Activated T-cell treated with anti-CD3 and anti-CD28 coated beads for 4 hours (primary cell): ENCODE data around the gene MRPL14.
"Not testable (repeated sequence)": the region's sequence is repeated elsewhere in the genome, so short reads cannot be mapped to it uniquely, and the experiment has no call there.

ENCODE experiments used
- DNase-seq: peaks from one replicate; pipeline ENCODE4 v3.0.0-alpha.2; 2020

The MRPL14 gene

GRCh38 chr6:44149369-44150012 is 22.2 kb upstream of the MRPL14 start:
- DNase-seq, result no peak

- DNase-seq, result no peak
Measured at GRCh38 chr6:44148306-44148705, 21.1 kb upstream of the MRPL14 start.

GRCh38 chr6:44147256-44147655 is 20.0 kb upstream of the MRPL14 start:
- DNase-seq, result no peak

GRCh38 chr6:44146685-44147084 is 19.4 kb upstream of the MRPL14 start:
- no peak for DNase-seq

GRCh38 chr6:44145839-44146238 is 18.6 kb upstream of the MRPL14 start:
- DNase-seq, result no peak

DNA sequence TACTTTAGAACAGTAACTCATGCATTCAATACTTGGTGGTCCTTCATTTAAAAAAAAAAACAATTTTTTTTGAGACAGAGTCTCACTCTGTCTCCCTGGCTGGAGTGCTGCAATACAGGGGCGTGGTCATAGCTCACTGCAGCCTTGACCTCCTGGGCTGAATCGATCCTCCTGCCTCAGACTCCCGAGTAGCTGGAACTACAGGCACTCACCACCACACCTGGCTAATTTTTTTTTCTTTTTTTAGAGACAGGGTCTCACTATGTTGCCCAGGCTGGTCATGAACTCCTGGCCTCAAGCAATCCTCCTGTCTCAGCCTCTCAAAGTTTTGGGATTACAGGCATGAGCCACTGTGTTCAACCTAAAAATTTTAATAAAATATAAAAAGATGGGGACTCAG is 17.3 kb upstream of the MRPL14 start:
- not testable (repeated sequence) for DNase-seq

- no peak for DNase-seq
Measured at GRCh38 chr6:44143731-44144130, 16.5 kb upstream of the MRPL14 start.

- DNase-seq, result no peak
Measured at GRCh38 chr6:44142835-44143234, 15.6 kb upstream of the MRPL14 start.

- no peak for DNase-seq
Measured at GRCh38 chr6:44139351-44139743, 12.1 kb upstream of the MRPL14 start.

DNA sequence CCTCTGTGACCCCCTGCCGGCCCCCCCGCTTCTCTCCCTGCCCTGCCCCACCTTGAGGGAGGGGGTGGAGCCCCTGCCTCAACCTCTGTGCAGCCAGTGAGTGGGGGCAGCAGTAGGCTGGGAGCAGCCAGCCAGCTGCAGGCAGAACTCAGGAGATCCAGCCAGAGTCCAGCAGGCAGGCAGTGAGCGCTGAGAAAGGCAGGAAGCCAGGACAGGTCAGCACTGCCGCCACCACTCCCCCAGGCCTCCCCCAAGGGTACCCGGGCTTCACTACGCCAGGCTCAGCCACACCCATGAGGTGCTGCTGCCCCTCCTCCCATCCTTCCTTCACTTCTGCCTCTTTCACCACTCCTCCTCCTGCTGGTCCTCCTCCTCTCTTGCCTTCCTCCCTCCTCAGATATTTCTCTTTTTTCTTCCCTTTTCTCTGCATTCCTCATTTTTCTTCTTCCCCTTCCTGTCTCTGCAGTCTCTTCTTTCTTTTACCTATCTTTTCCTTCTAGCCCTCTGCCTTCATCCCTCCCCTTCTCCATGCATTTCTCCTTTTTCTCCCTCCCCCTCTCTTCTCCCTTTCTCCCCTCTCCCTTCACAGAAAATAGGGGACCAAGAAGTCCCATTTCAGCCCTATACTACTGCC is 11.6 kb upstream of the MRPL14 start:
- DNase-seq, result no peak

- no peak for DNase-seq
Measured at GRCh38 chr6:44135875-44136274, 8.6 kb upstream of the MRPL14 start.

- DNase-seq, result no peak
Measured at GRCh38 chr6:44135173-44135758, 8.0 kb upstream of the MRPL14 start.

DNA sequence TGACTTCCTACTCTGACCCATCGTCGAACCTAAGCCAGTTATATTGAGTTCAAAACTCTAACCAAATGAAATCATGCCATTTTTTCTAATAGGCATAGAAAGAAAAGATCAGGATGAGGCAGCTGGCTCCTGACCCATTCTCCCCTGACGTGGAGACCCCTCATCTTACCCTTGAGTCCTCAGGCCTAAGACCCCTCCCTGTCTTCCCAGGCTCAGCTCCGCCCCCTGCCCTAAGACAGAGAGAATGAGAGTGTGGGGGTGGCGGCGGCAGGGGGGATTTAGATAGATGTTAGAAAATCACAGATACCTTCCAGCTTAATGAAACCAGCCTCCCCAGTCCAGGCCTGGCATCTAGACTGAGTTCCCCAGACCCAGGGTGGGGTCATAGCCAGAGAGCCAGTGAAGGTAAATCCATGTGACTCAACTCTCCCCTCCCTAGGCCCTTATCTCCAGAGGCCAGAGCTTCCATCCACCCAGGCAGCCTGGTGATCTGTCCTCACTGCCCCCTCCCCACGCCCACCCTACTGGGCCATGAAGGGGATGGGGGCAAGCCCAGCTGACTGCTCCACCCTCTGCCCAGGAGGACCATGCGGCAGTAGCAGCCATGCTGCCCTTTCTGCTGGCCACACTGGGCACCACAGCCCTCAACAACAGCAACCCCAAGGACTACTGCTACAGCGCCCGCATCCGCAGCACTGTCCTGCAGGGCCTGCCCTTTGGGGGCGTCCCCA is 6.9 kb upstream of the MRPL14 start:
- no peak for DNase-seq

DNA sequence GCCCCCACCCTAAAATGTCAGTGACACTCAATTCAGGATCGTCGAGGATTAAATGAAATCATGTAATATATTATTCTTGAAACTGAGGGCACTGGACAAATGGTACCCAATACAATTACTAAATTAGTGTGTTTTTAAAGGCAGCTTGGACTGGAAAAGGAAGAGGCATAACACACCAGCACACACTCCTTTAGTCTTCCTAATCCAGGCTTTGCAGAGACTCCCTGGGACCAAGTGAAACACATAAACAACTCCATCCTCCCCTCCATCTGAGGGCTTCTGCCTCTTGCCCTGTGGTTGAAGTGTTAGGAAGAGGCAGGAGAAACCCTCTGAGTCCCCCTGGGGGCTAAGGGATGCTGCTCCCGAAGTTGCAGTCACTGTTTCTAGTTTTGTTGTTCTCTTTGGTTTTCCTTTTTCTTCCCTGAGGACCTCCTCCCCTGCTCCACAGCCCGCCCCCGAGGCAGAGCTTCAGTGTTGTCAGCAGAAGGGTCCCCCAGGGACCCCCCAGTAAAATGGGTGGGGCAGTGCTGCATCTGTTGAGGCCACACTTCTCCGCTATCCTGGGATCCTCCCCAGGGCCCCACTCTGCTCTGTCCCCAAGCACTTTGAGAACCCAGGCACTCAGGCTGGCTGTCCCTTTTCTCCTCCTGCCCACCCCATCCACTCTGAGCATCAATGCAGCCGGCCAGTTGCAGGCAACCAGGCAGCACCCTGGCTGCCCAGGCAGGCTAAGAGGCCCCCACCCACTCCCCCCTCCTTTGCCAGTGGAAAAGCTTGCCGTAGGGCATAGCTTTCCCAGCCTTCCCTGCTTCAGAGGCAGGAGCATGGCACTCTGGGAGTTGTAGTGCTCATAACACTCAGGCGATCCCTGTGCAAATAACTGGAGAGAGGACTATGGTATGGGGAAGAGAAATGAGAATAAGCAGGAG is 6.0 kb upstream of the MRPL14 start:
- DNase-seq, result no peak

DNA sequence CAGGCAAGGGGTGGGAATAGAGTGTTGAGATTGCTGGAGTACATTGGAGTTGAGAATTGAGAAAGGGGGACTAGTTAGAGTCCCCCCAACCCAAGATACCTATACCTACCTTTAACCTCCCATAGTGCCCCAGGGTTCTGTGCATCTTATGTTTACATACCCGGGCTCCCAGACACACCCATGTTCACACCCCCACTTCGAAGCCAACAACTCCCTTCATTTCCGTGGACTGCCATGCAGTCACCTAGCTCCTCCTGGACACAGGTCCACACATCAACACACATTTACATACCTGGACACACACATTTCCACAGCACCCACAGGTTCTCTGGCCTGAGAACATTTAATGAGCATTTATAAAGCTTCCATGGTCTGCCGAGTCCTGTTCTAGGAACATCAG is 5.2 kb upstream of the MRPL14 start:
- no peak for DNase-seq

- no peak for DNase-seq
Measured at GRCh38 chr6:44131892-44132291, 4.6 kb upstream of the MRPL14 start.

GRCh38 chr6:44129841-44130322 is 2.6 kb upstream of the MRPL14 start:
- no peak for DNase-seq

DNA sequence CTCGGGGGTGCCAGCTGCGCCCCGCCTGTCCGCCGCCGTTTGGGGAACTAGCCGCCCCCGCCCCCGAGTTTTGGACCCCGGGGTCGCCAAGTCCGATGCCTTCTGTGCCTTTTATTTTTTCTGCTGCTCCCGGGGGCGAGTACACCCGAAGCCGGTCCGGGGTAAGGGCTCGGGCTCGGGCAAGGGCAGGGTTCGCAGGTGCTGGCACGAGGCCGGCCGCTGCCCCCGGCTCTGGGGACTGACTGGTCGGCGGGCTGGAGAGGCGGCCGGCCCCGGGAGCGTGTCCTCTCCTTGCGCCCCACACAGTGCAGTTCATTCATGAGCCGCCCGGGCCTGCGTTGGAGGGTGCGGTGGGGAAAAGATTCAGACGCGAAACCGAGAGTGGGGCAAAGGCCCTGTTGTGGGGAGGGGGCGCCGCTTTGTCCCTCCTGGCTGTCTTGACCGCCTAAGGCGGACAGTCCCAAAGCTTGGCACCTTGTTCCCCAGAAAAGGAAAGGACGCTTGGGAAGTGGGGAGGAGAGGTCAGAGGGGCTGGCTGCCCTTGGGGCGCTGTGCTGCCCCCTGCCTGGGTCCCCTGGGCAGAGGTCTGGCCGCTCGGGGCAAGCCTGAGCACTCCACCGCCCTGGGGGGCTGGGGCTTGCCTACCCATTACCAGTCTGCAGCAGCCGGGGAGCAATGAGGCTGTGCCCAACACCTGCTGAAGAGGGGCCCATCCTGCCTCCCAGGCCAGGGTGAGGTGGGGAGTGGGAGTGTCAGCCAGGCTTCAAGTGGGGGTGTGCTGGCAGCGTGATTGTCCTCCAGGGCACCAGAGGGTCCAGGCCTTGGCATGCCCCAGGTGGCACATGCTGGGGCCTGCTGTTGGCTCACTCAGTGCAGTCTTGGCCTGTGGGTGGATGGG is 1.0 kb upstream of the MRPL14 start:
- DNase-seq, result no peak

- peak; percentile 68 for DNase-seq
Measured at GRCh38 chr6:44126320-44127149, 717 bp downstream of the MRPL14 start.

DNA sequence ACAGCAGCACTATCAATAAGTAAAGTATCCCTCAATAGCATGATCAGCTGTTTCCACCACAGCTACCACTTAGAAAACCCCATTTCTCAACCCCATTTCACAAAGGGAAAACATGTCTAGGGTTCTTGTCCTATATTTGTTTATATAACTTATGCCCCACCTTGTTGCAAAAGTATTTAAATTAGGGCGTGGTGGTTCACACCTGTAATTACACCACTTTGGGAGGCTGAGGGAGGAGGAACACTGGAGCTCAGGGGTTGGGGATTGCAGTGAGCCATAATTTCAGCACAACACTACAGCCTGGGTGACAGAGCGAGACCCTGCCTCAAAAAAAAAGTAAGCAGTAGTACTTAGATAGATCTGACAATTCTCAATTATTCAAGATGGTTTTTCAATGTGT is 3.7 kb downstream of the MRPL14 start:
- no peak for DNase-seq

DNA sequence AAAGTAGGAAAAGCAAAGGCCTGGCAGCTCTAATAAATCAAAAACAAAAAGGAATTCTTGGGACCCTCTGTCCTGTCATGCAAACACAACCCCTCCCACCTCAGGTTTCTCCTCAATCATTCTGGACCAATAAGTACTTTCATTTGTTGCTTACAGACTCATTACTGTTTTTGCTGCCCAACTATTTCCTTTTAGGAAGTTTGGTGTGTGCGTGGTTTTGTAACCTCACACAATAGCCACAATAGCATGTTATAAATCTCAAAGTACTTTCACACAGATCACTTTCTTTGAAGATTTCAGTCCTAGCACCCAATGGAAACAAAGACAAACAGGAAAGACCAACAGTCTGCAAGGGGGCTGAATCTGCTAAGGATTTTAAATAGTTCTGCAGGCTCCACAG is 4.5 kb downstream of the MRPL14 start:
- no peak for DNase-seq
